Spinal cord (tissue), 10 donors: ENCODE results near the gene DMRT3. TPM values are rescaled to one million over a fixed set of nuclear protein-coding genes. Genes with fewer than 3 reads are reported as not detected.
"Not testable (repeated sequence)": the region's sequence is repeated elsewhere in the genome, so short reads cannot be mapped to it uniquely, and the experiment has no call there.

Source experiments
- DNase-seq, 6 donors: peaks; one replicate each; pipeline versions ENCODE4 v3.0.0 to v3.0.0-alpha.2; 2013 to 2015; ENCODE audit warnings: low spot score in 6 of 6, low read depth in 4 of 6
- H3K27ac ChIP-seq: one replicate; pipeline ENCODE4 v1.5.1; 2013; ENCODE audit warnings: low read depth, low read length, control low read depth
- H3K27me3 ChIP-seq: one replicate; pipeline ENCODE4 v1.6.1; 2013; ENCODE audit warnings: low read length; ENCODE audit not compliant: control insufficient read depth, insufficient read depth
- H3K36me3 ChIP-seq: one replicate; pipeline ENCODE4 v1.6.1; 2013; ENCODE audit warnings: low read length; ENCODE audit not compliant: control insufficient read depth, insufficient read depth
- H3K4me1 ChIP-seq: one replicate; pipeline ENCODE4 v1.6.1; 2013; ENCODE audit warnings: low read length; ENCODE audit not compliant: control insufficient read depth, insufficient read depth
- H3K4me3 ChIP-seq: one replicate; pipeline ENCODE4 v1.5.1; 2013; ENCODE audit warnings: low read depth, low read length, control low read depth
- H3K9me3 ChIP-seq: one replicate; pipeline ENCODE4 v1.6.1; 2013; ENCODE audit warnings: low read length; ENCODE audit not compliant: control insufficient read depth, insufficient read depth
- WGBS: methylation state at CpG from one replicate; pipeline ENCODE4 v1.1.5; 2013; ENCODE audit warnings: missing lambda C conversion rate; ENCODE audit not compliant: insufficient coverage; 5-methylcytosine and 5-hydroxymethylcytosine counted together
- polyA plus RNA-seq, 2 donors: library from polyadenylated mRNA; unstranded; fragments of 120-200 nt; gene quantifications; one replicate each; pipeline ENCODE4 v1.2.1, GENCODE V29; 2013; ENCODE audit not compliant: insufficient read length in 2 of 2
- total RNA-seq, 2 donors: library from RNA; depleted of rRNA in 1 of 2; stranded (reverse); fragments of 120-200 nt in 1 of 2; fragments of >200 nt in 1 of 2; gene quantifications; one replicate each; pipeline versions ENCODE4 v1.2.3 to v1.2.4, GENCODE V29; 2013 to 2014
- donor health status: healthy.

DMRT3 gene
- total and polyA plus RNA-seq, 4 donors = 0.30 to 1.0 (median 0.72) TPM

GRCh38 chr9:998299-999110, 22.1 kb downstream of the DMRT3 start:
- not testable (repeated sequence) for H3K27ac ChIP-seq, H3K4me1 ChIP-seq, H3K36me3 ChIP-seq, H3K27me3 ChIP-seq, H3K9me3 ChIP-seq, H3K4me3 ChIP-seq
- WGBS = 89% methylated on average over 9 of the region's 55 CpGs
- peak in 1 of 6 donors; percentile 55 for DNase-seq

GRCh38 chr9:1001838-1002237, 25.4 kb downstream of the DMRT3 start:
- no peak for DNase-seq
- H3K27ac ChIP-seq = no peak overlapping the region
- H3K36me3 ChIP-seq = no peaks in the 10 kb centered on the region
- no peaks in the 10 kb centered on the region for H3K9me3 ChIP-seq
- 100% methylated on average over 4 of the region's 4 CpGs for WGBS
- H3K4me3 ChIP-seq = no peak overlapping the region
- no peaks in the 10 kb centered on the region for H3K27me3 ChIP-seq
- peaks cover 4% of the 10 kb centered on the region for H3K4me1 ChIP-seq

- H3K4me1 ChIP-seq = peaks cover 4% of the 10 kb centered on the region
- H3K9me3 ChIP-seq = no peaks in the 10 kb centered on the region
- no peak overlapping the region for H3K27ac ChIP-seq
- no CpG with 5 or more reads among the region's 2 CpGs for WGBS
- H3K36me3 ChIP-seq = no peaks in the 10 kb centered on the region
- peaks cover 1% of the 10 kb centered on the region for H3K27me3 ChIP-seq
- no peak overlapping the region for H3K4me3 ChIP-seq
- DNase-seq = no peak
Measured at GRCh38 chr9:1002678-1003077, 26.2 kb downstream of the DMRT3 start.

- Histone ChIP-seq H3K4me3 (no peak overlapping the region), H3K27me3 (peaks cover 3% of the 10 kb centered on the region), H3K9me3 (no peaks in the 10 kb centered on the region), H3K4me1 (peaks cover 4% of the 10 kb centered on the region), H3K36me3 (no peaks in the 10 kb centered on the region), H3K27ac (no peak overlapping the region)
- peak; percentile 15 to 86 (median 48) for DNase-seq
- 70% methylated on average over 4 of the region's 10 CpGs for WGBS
Measured at GRCh38 chr9:1005043-1005667, 28.7 kb downstream of the DMRT3 start.

- Histone ChIP-seq H3K27ac (no peak overlapping the region), H3K27me3 (peaks cover 3% of the 10 kb centered on the region), H3K4me1 (peaks cover 4% of the 10 kb centered on the region), H3K9me3 (no peaks in the 10 kb centered on the region), H3K36me3 (no peaks in the 10 kb centered on the region), H3K4me3 (no peak overlapping the region)
- no peak for DNase-seq
- WGBS = 95% methylated on average over 2 of the region's 3 CpGs
Measured at GRCh38 chr9:1007312-1007711, 30.9 kb downstream of the DMRT3 start.

GRCh38 chr9:1008216-1008615, 31.8 kb downstream of the DMRT3 start:
- no CpG with 5 or more reads among the region's 3 CpGs for WGBS
- Histone ChIP-seq H3K36me3 (no peaks in the 10 kb centered on the region), H3K9me3 (no peaks in the 10 kb centered on the region), H3K4me3 (no peak overlapping the region), H3K27ac (no peak overlapping the region), H3K27me3 (peaks cover 3% of the 10 kb centered on the region), H3K4me1 (peaks cover 4% of the 10 kb centered on the region)
- no peak for DNase-seq

- Histone ChIP-seq H3K27me3 (peaks cover 3% of the 10 kb centered on the region), H3K4me3 (no peak overlapping the region), H3K36me3 (no peaks in the 10 kb centered on the region), H3K27ac (no peak overlapping the region), H3K4me1 (peaks cover 4% of the 10 kb centered on the region), H3K9me3 (no peaks in the 10 kb centered on the region)
- peak; percentile 46 to 94 (median 69) for DNase-seq
- WGBS = 10% methylated on average over 14 of the region's 14 CpGs
Measured at GRCh38 chr9:1009101-1009707, 32.7 kb downstream of the DMRT3 start.

GRCh38 chr9:1013021-1013420, 36.6 kb downstream of the DMRT3 start:
- no peaks in the 10 kb centered on the region for H3K36me3 ChIP-seq

GRCh38 chr9:1014225-1014624, 37.8 kb downstream of the DMRT3 start:
- peak in 1 of 6 donors; percentile 72 for DNase-seq
- Histone ChIP-seq H3K4me3 (no peak overlapping the region), H3K36me3 (no peaks in the 10 kb centered on the region), H3K9me3 (no peaks in the 10 kb centered on the region), H3K4me1 (peaks cover 2% of the 10 kb centered on the region), H3K27ac (no peak overlapping the region), H3K27me3 (no peaks in the 10 kb centered on the region)
- 83% methylated on average over 1 of the region's 4 CpGs for WGBS

More at GRCh38 chr9:1013021-1013420, 36.6 kb downstream of the DMRT3 start:
- no peaks in the 10 kb centered on the region for H3K9me3 ChIP-seq
- H3K4me1 ChIP-seq = peaks cover 4% of the 10 kb centered on the region
- H3K27ac ChIP-seq = no peak overlapping the region
- DNase-seq = no peak
- WGBS = 67% methylated on average over 3 of the region's 5 CpGs
- H3K27me3 ChIP-seq = no peaks in the 10 kb centered on the region
- H3K4me3 ChIP-seq = no peak overlapping the region
